Progenitor cell of endocrine pancreas (in vitro differentiated cells): ENCODE measurements around the gene IQCE. TPM values are rescaled to one million over a fixed set of nuclear protein-coding genes. Genes with fewer than 3 reads are reported as not detected.

Source experiments
- DNase-seq: peaks from one replicate; pipeline ENCODE4 v3.0.0; 2021; ENCODE audit warnings: low spot score; ENCODE audit not compliant: unreplicated experiment
- H3K27ac Mint-ChIP-seq: 2 replicates; pipeline ENCODE4 v1.8.0; 2021; ENCODE audit warnings: mild to moderate bottlenecking, moderate library complexity, mixed read lengths
- H3K27me3 Mint-ChIP-seq: 2 replicates; pipeline ENCODE4 v1.8.0; 2021; ENCODE audit warnings: mixed read lengths
- H3K36me3 Mint-ChIP-seq: 2 replicates; pipeline ENCODE4 v1.8.0; 2022; ENCODE audit warnings: mixed read lengths; ENCODE audit not compliant: insufficient read depth
- H3K4me1 Mint-ChIP-seq: 2 replicates; pipeline ENCODE4 v1.8.0; 2021; ENCODE audit warnings: low read depth, mixed read lengths
- H3K4me3 Mint-ChIP-seq: 2 replicates; pipeline ENCODE4 v1.8.0; 2021; ENCODE audit warnings: low read depth, mild to moderate bottlenecking, moderate library complexity, mixed read lengths
- H3K9me3 Mint-ChIP-seq: 2 replicates; pipeline ENCODE4 v1.8.0; 2021; ENCODE audit warnings: low read depth, mixed read lengths
- total RNA-seq: library from RNA; stranded (reverse); gene quantifications from 2 replicates; pipeline ENCODE4 v1.2.1, GENCODE V29; 2021
- TF ChIP-seq, protein P1 (sequence below): fragments of 200-600 bp; sonication (generic); IDR thresholded peaks from one replicate; pipeline ENCODE4 v1.5.0; 2021; ENCODE audit warnings: antibody characterized with exemption, mild to moderate bottlenecking; ENCODE audit not compliant: unreplicated experiment

IQCE gene
- total RNA-seq, 1 donor from 2014 or later = 32.5 TPM

GRCh38 chr7:2610466-2610865 is 51.7 kb downstream of the IQCE start:
- TF ChIP-seq, protein P1, sequence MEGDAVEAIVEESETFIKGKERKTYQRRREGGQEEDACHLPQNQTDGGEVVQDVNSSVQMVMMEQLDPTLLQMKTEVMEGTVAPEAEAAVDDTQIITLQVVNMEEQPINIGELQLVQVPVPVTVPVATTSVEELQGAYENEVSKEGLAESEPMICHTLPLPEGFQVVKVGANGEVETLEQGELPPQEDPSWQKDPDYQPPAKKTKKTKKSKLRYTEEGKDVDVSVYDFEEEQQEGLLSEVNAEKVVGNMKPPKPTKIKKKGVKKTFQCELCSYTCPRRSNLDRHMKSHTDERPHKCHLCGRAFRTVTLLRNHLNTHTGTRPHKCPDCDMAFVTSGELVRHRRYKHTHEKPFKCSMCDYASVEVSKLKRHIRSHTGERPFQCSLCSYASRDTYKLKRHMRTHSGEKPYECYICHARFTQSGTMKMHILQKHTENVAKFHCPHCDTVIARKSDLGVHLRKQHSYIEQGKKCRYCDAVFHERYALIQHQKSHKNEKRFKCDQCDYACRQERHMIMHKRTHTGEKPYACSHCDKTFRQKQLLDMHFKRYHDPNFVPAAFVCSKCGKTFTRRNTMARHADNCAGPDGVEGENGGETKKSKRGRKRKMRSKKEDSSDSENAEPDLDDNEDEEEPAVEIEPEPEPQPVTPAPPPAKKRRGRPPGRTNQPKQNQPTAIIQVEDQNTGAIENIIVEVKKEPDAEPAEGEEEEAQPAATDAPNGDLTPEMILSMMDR = no peak
- Mint-ChIP-seq H3K4me1 (no peaks in the 10 kb centered on the region), H3K36me3 (peaks cover 6% of the 10 kb centered on the region), H3K27me3 (peaks cover 4% of the 10 kb centered on the region), H3K4me3 (no peak overlapping the region), H3K9me3 (no peaks in the 10 kb centered on the region), H3K27ac (no peak overlapping the region)
- DNase-seq = no peak

GRCh38 chr7:2610898-2611297 is 52.1 kb downstream of the IQCE start:
- no peak overlapping the region for H3K27ac Mint-ChIP-seq
- H3K4me1 Mint-ChIP-seq = no peaks in the 10 kb centered on the region
- peaks cover 4% of the 10 kb centered on the region for H3K27me3 Mint-ChIP-seq
- peaks cover 6% of the 10 kb centered on the region for H3K36me3 Mint-ChIP-seq
- TF ChIP-seq, protein P1 = no peak
- no peak overlapping the region for H3K4me3 Mint-ChIP-seq
- DNase-seq = no peak
- no peaks in the 10 kb centered on the region for H3K9me3 Mint-ChIP-seq

GRCh38 chr7:2611401-2611800 is 52.6 kb downstream of the IQCE start:
- Mint-ChIP-seq H3K36me3 (peaks cover 6% of the 10 kb centered on the region), H3K27me3 (peaks cover 4% of the 10 kb centered on the region), H3K4me1 (no peaks in the 10 kb centered on the region), H3K4me3 (no peak overlapping the region), H3K27ac (no peak overlapping the region), H3K9me3 (no peaks in the 10 kb centered on the region)
- TF ChIP-seq, protein P1 = no peak
- no peak for DNase-seq

- DNase-seq = no peak
- peaks cover 4% of the 10 kb centered on the region for H3K27me3 Mint-ChIP-seq
- H3K36me3 Mint-ChIP-seq = peaks cover 6% of the 10 kb centered on the region
- H3K27ac Mint-ChIP-seq = no peak overlapping the region
- TF ChIP-seq, protein P1 = no peak
- no peak overlapping the region for H3K4me3 Mint-ChIP-seq
- H3K9me3 Mint-ChIP-seq = no peaks in the 10 kb centered on the region
- peaks cover 4% of the 10 kb centered on the region for H3K4me1 Mint-ChIP-seq
Observed at GRCh38 chr7:2611922-2612321, 53.1 kb downstream of the IQCE start.

DNA sequence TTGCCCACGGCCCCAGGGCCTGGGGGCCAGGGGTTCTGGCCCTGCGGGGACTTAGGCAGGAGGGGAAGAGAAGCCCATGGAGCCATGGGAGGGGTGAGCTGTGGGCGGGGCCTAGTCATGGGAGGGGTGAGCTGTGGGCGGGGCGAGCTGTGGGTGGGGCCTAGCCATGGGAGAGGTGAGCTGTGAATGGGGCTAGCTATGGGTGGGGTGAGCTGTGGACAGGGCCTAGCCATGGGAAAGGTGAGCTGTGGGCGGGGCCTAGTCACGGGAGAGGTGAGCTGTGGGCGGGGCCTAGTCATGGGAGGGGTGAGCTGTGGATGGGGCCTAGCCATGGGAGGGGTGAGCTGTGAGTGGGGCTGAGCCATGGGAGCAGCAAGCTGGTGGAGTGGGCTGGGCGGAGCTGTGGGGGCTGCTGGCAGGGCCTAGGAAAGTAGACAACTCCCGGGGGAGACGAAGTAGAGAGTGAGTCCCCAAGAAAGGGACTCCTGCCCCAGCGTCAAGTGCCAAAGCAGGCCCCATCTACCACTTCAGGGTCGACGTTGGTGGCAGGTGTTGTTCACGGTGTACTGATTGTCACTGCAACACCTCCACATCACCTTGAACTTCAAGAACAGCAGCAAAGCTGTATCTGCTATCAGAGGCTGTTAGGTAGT is 53.8 kb downstream of the IQCE start:
- Mint-ChIP-seq H3K9me3 (no peaks in the 10 kb centered on the region), H3K4me1 (peaks cover 7% of the 10 kb centered on the region), H3K4me3 (no peak overlapping the region), H3K27me3 (peaks cover 6% of the 10 kb centered on the region), H3K36me3 (peaks cover 6% of the 10 kb centered on the region), H3K27ac (no peak overlapping the region)
- DNase-seq = no peak
- TF ChIP-seq, protein P1 = no peak
